Motor neuron (in vitro differentiated cells): ENCODE measurements around the gene SMNDC1. TPM values are rescaled to one million over a fixed set of nuclear protein-coding genes. Genes with fewer than 3 reads are reported as not detected.

Experiments
- ATAC-seq, 8 experiments: fragments of 200-7000 bp; cut with Tn5 transposase; replicated peaks in 6 of 8; 2 replicates each; pipeline ENCODE4 v1.8.0; 2021; ENCODE audit warnings: mild to moderate bottlenecking in 8 of 8, moderate library complexity in 8 of 8
- H3K27ac ChIP-seq, 2 donors: fragments of 250-450 bp; sonication (Bioruptor Pico); 2 replicates each; pipeline ENCODE4 v1.9.0; 2021; ENCODE audit warnings: antibody characterized with exemption in 2 of 2, mild to moderate bottlenecking in 2 of 2, moderate library complexity in 1 of 2
- H3K4me1 ChIP-seq, 2 donors: fragments of 250-450 bp; sonication (Bioruptor Pico); replicated peaks in 1 of 2; 2 replicates each; pipeline ENCODE4 v1.6.1; 2021; ENCODE audit warnings: antibody characterized with exemption in 2 of 2, mild to moderate bottlenecking in 2 of 2, moderate library complexity in 1 of 2
- H3K4me3 ChIP-seq, 5 donors: fragments of 250-450 bp; sonication (Bioruptor Pico); 2 replicates each; pipeline ENCODE4 v1.9.0; 2021; ENCODE audit warnings: antibody characterized with exemption in 5 of 5, mild to moderate bottlenecking in 5 of 5, moderate library complexity in 4 of 5
- WGBS, 10 experiments: fragments of 450-650 bp; shearing (Covaris generic); methylation state at CpG; one replicate each; pipeline ENCODE4 v1.0.0; 2022; 5-methylcytosine and 5-hydroxymethylcytosine counted together
- in situ Hi-C, 9 experiments: fragments of 400-800 bp; cut with MboI; loops; one replicate each; pipeline ENCODE4 v1.15.0; 2021; ENCODE audit warnings: low sequenced_read_pairs in 9 of 9, low pct_unique_long_range_greater_than_20kb in 2 of 9; ENCODE audit not compliant: unreplicated experiment in 9 of 9
- total RNA-seq, 8 experiments: library from RNA; unstranded; fragments of 300-600 nt; gene quantifications; 2 replicates each; pipeline versions ENCODE4 v1.2.3 to v1.2.4, GENCODE V29; 2022

The SMNDC1 gene
- total RNA-seq, 8 experiments from 2014 or later: 8.3 to 24.0 (median 12.5) TPM

DNA sequence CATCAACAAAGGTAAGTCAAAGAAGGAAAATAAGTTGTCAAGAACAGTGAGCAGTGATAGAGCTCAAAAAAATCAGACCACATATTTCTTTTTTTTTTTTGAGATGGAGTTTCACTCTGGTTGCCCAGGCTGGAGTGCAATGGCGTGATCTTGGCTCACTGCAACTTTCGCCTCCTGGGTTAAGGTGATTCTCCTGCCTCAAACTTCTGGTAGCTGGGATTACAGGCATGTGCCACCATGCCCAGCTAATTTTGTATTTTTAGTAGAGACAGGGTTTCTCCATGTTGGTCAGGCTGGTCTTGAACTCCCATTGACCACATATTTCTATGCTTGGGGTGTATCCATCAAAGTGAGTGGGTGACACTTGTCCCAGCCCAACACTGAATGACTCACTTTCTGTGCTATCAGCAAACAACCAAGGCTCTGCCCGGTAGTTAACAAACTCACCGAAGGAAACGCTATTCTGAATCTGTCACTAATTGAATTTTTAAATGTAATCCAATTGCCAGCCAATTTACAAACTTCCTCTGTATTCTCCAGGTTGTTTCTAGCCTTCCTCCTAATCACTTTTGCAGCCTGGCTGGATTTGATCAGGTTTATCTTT is 19.6 kb upstream of the SMNDC1 start:
- Histone ChIP-seq H3K4me1 (peaks cover 0 to 4% of the 10 kb centered on the region in 2 donors), H3K27ac (no peak overlapping the region), H3K4me3 (no peak overlapping the region)
- in situ Hi-C loops: loop anchor here in 5 of 9 experiments (25.0 kb wide), 3 partner anchors 213 to 563 kb away; partner anchors contain the start of gene SMC3 (in 2 of the 5)
- WGBS, 10 experiments: 20 to 100% (median 73%) methylated on average over 2 to 5 of the region's 5 CpGs; no CpG with 5 or more reads in 2 of the 10 experiments
- peak in 3 of 8 experiments; percentile 65 to 81 (median 77) for ATAC-seq

DNA sequence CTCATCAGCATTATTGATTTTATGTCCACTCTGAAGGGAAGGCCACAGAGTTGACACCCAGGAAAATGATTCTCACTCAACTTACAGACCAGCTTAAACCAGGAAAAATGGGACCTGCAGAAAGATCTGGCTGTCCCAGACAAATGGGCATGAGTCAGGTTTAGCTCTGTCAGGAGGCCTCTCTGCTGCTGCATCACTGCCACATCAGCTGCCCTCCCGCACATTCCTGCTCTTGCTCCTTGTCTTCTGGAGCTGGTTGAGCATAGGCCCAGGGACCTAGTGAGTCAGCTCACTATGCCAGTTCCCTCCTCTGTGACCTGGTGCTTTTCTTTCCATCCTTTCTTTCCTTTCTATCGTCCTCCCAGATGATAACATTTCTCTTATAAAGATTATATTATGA is 18.8 kb upstream of the SMNDC1 start:
- Histone ChIP-seq H3K4me1 (peaks cover 0 to 4% of the 10 kb centered on the region in 2 donors), H3K4me3 (no peak overlapping the region), H3K27ac (no peak overlapping the region)
- in situ Hi-C loops: loop anchor here in 5 of 9 experiments (25.0 kb wide), 3 partner anchors 214 to 564 kb away; partner anchors contain the start of gene SMC3 (in 2 of the 5)
- ATAC-seq: peak in 6 of 8 experiments; percentile 50 to 99 (median 90)
- 0 to 100% (median 60%) methylated on average over 1 to 2 of the region's 2 CpGs; no CpG with 5 or more reads in 1 of the 10 experiments for WGBS, 10 experiments

DNA sequence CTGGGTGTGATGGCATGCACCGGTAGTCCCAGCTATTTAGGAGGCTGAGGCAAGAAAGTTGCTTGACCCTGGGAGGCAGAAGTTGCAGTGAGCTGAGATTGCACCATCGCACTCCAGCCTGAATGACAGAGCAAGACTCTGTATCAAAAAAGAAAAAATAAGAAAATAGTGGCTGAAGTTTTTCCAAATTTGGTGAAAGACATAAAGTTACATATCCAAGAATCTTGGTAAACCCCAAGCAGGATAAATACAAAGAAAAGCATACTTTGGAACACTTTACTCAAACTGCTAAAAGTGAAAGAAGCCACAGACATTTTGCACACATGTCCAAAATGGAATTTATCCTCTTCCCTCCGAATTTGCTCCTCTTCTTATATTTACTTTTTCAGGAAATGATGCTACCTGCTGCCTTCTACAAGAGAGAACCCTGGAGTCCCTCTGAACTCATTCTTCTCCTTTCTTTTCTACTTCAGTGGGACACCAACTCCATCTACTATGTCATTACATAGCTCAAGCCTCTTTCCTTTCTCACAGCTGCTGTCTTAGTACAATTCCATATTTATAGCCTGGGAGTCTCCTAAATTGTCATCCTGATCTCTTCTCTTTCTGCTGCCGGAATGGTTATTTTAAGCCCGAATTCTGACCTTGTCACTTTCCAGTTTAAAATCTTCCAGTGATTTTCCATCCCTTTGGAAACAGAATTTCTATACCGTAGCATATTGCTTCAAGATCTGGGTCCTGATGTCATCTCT is 17.3 kb upstream of the SMNDC1 start:
- WGBS, 10 experiments: 52 to 90% (median 75%) methylated on average over 2 to 5 of the region's 6 CpGs
- ATAC-seq: no peak
- in situ Hi-C loops: loop anchor here in 5 of 9 experiments (25.0 kb wide), 3 partner anchors 215 to 565 kb away; partner anchors contain the start of gene SMC3 (in 2 of the 5)

DNA sequence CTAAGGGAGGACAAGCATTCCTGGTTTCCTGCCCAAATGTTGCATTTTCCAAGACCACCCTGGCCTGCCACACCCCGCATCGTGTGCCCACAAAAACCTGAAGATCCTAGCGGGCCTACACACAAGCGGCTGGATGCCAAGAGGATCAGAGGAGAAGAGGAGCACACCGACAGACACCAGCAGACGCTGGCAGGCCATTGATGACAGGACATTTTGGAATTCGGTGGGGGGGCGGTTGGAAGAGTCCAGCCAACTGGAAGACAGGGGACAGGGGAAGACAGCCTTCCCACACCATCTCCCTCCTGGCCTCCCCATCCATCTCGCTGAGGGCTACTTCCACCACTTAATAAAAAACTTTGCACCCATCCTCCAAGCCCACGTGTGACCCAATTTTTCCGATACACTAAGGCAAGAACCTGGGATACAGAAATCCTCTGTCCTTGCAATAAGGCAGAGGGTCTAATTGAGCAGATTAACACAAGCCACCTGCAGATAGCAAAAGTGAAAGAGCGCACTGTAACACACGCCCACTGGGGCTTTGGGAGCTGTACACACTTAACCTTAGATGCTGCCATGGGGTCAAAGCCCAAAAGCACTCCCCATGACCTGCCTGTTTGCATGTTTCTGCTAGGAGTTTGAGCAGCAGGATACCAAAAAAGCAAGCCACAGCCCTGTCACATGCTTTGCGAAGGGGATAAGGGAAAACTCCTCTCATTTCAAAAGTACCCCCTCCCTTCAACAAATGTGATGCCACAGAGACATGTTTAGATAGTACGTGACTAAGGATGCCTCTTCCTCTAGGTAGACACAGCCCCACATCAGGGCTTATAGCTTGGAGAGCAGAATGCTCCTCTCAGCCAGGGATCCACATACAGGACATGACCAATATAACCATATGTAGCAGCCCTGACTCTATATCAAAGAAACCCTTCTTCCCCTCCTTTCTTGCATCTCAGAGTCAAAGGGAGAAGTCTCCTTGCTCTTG is 13.4 kb upstream of the SMNDC1 start:
- Histone ChIP-seq H3K4me3 (no peak overlapping the region), H3K4me1 (no peaks in the 10 kb centered on the region), H3K27ac (no peak overlapping the region)
- WGBS, 10 experiments: 53 to 100% (median 92%) methylated on average over 1 to 8 of the region's 15 CpGs; no CpG with 5 or more reads in 2 of the 10 experiments
- in situ Hi-C loops: loop anchor here in 7 of 9 experiments (10.0 to 25.0 kb wide), 4 partner anchors 219 to 569 kb away; partner anchors contain the start of gene SMC3 (in 2 of the 7)
- ATAC-seq: no peak

More for the DNA sequence above, 17.3 kb upstream of the SMNDC1 start:
- Histone ChIP-seq H3K27ac (no peak overlapping the region), H3K4me3 (no peak overlapping the region), H3K4me1 (peaks cover 0 to 4% of the 10 kb centered on the region in 2 donors)

DNA sequence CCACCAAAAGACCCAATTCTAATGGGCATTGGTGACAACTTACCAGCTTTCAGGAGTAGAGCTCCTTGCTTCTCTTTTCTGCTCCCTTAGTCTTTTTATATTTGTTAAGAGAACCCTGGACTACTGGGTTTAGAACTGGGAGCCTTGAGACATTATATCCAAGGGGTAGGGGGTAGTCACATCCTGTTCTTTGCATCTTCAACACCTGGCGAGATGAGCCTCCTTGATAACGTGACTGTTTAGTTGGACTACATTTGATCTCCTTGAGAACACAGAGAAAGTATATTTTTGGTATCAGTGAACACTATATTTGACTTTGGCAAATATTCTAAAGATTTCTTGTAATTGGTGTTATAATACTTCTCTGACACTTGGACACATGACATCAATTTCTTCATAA is 9.0 kb upstream of the SMNDC1 start:
- Histone ChIP-seq H3K4me3 (no peak overlapping the region), H3K27ac (no peak overlapping the region), H3K4me1 (no peaks in the 10 kb centered on the region)
- in situ Hi-C loops: loop anchor here in 7 of 9 experiments (10.0 to 25.0 kb wide), 4 partner anchors 224 to 574 kb away; partner anchors contain the start of gene SMC3 (in 2 of the 7)
- 20 to 81% (median 69%) methylated on average over 1 to 2 of the region's 2 CpGs; no CpG with 5 or more reads in 5 of the 10 experiments for WGBS, 10 experiments
- no peak for ATAC-seq

DNA sequence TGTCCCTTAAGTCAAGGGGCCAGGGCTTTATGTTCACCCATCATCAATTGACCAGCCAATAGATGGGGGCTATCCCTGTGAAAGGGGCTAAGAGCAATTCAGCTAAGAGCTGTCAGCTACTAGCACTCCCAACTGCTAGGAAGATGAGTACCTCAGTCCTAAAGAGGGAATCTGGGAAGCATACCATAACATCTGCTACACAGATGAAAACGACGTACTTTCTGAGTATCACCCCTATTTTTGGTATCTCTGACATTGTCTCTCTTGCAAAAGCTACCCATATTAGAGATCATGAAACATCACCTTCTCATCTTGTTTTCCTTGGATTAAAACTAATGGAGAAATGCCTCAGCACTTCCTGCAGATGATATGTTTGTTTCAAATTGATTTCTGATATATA is 7.5 kb upstream of the SMNDC1 start:
- WGBS, 10 experiments: 0 to 73% (median 56%) methylated on average over 2 of the region's 2 CpGs; no CpG with 5 or more reads in 3 of the 10 experiments
- no peak for ATAC-seq
- H3K4me3 ChIP-seq: no peak overlapping the region
- in situ Hi-C loops: loop anchor here in 7 of 9 experiments (10.0 to 25.0 kb wide), 4 partner anchors 225 to 575 kb away; partner anchors contain the start of gene SMC3 (in 2 of the 7)
- H3K4me1 ChIP-seq: no peaks in the 10 kb centered on the region
- H3K27ac ChIP-seq: no peak overlapping the region

DNA sequence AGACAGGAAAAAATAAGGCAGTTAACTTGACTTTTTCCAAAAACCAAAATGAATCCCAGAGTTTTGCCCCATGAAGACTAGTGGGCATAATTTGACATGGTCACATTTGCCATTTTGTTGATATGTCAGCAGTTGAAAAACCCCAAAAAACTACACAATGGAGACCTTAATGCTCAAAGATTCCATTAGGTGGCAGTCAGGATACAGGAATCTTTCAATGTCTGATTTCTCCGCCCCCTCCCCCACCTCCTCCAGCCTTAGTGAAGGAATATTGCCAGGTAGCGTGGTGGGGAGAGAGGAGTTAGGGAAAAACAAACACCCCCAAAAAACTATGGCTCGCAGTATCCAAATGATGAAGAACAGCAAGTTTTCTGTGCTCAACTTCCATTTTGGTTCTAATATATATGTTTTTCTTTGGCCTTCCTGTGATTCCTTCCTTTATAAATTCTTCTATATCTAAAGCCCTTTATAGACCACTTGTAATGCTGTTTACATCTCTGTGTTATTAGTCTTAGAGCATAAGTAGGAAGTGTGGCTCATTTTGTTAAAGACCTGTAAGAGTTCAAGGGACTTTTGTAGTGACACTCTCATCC is 6.7 kb upstream of the SMNDC1 start:
- H3K4me3 ChIP-seq: no peak overlapping the region
- peaks cover 0 to under 1% of the 10 kb centered on the region in 2 donors for H3K4me1 ChIP-seq
- in situ Hi-C loops: loop anchor here in 7 of 9 experiments (10.0 to 25.0 kb wide), 4 partner anchors 226 to 576 kb away; partner anchors contain the start of gene SMC3 (in 2 of the 7)
- ATAC-seq: peak; percentile 26 to 78 (median 58)
- WGBS, 10 experiments: 0 to 17% (median 13%) methylated on average over 1 to 2 of the region's 3 CpGs; no CpG with 5 or more reads in 6 of the 10 experiments
- H3K27ac ChIP-seq: no peak overlapping the region

DNA sequence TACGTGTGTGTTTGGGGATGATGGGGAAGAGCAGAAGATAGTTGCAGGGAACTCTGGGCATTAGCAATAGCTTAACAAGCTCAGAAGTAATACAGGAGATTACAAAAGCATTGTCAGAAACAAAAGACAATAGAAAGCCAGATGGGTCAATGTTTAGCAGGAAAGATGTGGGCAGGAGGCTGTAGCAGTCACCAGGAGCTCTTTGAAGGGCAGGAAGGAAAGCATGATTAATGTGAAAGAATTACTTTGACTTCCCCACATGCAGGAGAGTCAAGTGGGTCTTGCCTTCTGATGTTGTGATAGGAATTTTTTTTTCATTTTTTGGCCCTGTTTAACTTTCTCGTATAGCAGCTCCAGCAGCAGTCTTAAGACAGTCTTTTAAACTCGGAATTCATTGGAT is 6.0 kb upstream of the SMNDC1 start:
- no peak overlapping the region for H3K27ac ChIP-seq
- no peak overlapping the region for H3K4me3 ChIP-seq
- 8 to 71% (median 31%) methylated on average over 2 to 3 of the region's 3 CpGs; no CpG with 5 or more reads in 3 of the 10 experiments for WGBS, 10 experiments
- peaks cover 2 to 6% of the 10 kb centered on the region in 2 donors for H3K4me1 ChIP-seq
- no peak for ATAC-seq
- in situ Hi-C loops: loop anchor here in 7 of 9 experiments (10.0 to 25.0 kb wide), 4 partner anchors 227 to 577 kb away; partner anchors contain the start of gene SMC3 (in 2 of the 7)

DNA sequence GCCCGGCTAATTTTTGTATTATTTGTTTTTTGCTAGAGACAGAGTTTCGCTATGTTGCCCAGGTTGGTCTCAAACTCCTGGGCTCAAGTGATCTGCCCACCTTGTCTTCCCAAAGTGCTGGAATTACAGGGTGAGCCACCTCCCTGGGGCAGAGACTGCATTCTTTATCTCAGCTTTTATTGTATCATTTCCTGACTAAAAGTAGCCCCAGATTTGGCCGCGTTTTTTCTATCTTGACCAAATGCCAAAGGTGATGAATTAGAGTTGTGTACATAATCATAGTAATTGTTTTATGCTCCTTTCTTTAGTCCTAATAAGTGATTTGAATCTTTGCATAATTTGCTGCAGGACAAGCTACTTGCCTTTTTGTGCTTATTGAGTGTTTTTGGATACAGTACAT is 3.1 kb upstream of the SMNDC1 start:
- H3K27ac ChIP-seq: no peak overlapping the region

DNA sequence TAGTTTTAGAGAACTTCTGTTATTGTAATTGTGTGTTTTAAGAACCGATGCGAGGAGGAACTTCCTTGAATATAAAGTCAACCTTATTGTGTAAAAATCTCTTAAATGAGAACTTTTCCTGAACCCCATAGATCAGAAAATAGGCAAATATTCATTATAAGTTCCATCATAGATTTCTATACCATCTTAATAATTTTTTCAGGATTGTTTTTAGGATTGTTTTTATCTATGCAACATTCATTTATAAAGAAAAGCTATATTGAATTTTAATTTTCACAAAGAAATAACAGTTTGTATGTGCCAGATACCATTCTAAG is 1.7 kb upstream of the SMNDC1 start:
- in situ Hi-C loops: loop anchor here in 5 of 9 experiments (25.0 kb wide), 3 partner anchors 231 to 581 kb away; partner anchors contain the start of gene SMC3 (in 2 of the 5)
- peaks cover 6 to 16% of the 10 kb centered on the region in 2 donors for H3K4me1 ChIP-seq
- 0 to 43% (median 12%) methylated on average over 1 to 2 of the region's 2 CpGs; no CpG with 5 or more reads in 2 of the 10 experiments for WGBS, 10 experiments
- no peak overlapping the region for H3K27ac ChIP-seq
- no peak for ATAC-seq
- no peak overlapping the region for H3K4me3 ChIP-seq

More for the DNA sequence above, 3.1 kb upstream of the SMNDC1 start:
- Histone ChIP-seq H3K4me3 (no peak overlapping the region), H3K4me1 (peaks cover 6 to 13% of the 10 kb centered on the region in 2 donors)
- ATAC-seq: no peak
- 0 to 100% (median 90%) methylated on average over 1 to 4 of the region's 4 CpGs; no CpG with 5 or more reads in 1 of the 10 experiments for WGBS, 10 experiments
- in situ Hi-C loops: loop anchor here in 5 of 9 experiments (25.0 kb wide), 3 partner anchors 229 to 579 kb away; partner anchors contain the start of gene SMC3 (in 2 of the 5)

DNA sequence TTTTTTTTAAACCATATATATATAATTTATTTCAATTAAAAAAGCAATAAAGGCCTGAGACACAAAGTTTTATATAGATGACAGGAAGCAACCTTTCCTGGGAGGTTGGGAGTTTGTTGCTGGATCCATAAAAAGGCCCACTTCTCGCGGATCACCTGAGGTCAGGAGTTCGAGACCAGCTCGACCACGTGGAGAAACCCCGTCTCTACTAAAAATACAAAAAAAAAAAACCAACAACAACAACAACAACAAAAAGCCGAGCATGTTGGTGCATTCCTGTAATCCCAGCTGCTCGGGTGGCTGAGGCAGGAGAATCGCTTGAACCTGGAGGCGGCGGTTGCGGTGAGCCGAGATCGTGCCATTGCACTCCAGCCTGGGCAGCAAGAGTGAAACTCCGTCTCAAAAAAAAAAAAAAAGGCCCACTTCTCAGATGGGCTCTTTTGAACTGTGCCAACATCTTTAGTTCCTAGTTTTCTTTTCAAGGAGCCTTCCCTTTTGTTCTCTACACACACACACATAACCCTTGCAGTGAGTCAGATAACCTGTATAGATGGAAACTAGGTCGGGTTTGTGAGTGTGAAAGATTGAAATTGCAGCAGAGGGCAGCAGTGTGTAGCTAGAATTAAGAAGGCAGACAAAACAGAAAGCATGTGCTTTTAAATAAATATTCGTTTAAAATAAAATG is 1.2 kb upstream of the SMNDC1 start:
- Histone ChIP-seq H3K27ac (peak overlapping the region in 1 of 2 donors; percentile 38), H3K4me1 (peaks cover 6 to 21% of the 10 kb centered on the region in 2 donors), H3K4me3 (peak overlapping the region in 1 of 5 donors; percentile 86)
- in situ Hi-C loops: loop anchor here in 5 of 9 experiments (25.0 kb wide), 3 partner anchors 231 to 581 kb away; partner anchors contain the start of gene SMC3 (in 2 of the 5)
- WGBS, 10 experiments: 0 to 85% (median 42%) methylated on average over 2 to 10 of the region's 17 CpGs
- ATAC-seq: peak in 4 of 8 experiments; percentile 4 to 17 (median 15)
